ENCODE measurements around the gene PWP2. TPM values are rescaled to one million over a fixed set of nuclear protein-coding genes. Genes with fewer than 3 reads are reported as not detected.
A peak's percentile ranks its signal among the peaks of the same experiment; 100 is the strongest.

The PWP2 gene
- total RNA-seq, 1 experiment from 2014 or later: 6.0 TPM

- no peak overlapping the region for H3K18ac ChIP-seq (ENCODE audit: insufficient read length, low read depth, low read length)
- whole genome bisulfite sequencing (ENCODE audit: extremely low coverage, insufficient read length, low lambda C conversion rate): no CpG with 5 or more reads among the region's 17 CpGs
- no peak overlapping the region for H3T11ph ChIP-seq (ENCODE audit: low read length)
- H3K23ac ChIP-seq (ENCODE audit: insufficient read length, low read depth, low read length): no peak overlapping the region
- H3K4me3 Mint-ChIP-seq: no peak overlapping the region
- no peak overlapping the region for H3K9ac ChIP-seq (ENCODE audit: extremely low read depth, insufficient read length, low read length)
- no peaks in the 10 kb centered on the region for H3K4me1 Mint-ChIP-seq
- H3K27me3 Mint-ChIP-seq (ENCODE audit: low read depth): no peaks in the 10 kb centered on the region
- no peak overlapping the region for H2BK12ac ChIP-seq (ENCODE audit: insufficient read length, low read depth, low read length)
- H3K23me2 ChIP-seq (ENCODE audit: insufficient read length, low read depth, low read length, poor library complexity, severe bottlenecking): no peaks in the 10 kb centered on the region
- H3K9me3 ChIP-seq (ENCODE audit: control insufficient read depth, low read depth, low read length): no peaks in the 10 kb centered on the region
- no peak for TF ChIP-seq CTCF (conservative IDR thresholded peaks at IDR 0.05)
- no peaks in the 10 kb centered on the region for H4K20me1 ChIP-seq (ENCODE audit: control insufficient read depth, insufficient read depth, insufficient read length)
- H3K9me3 Mint-ChIP-seq: no peaks in the 10 kb centered on the region
- no peak overlapping the region for H3K4me2 ChIP-seq (ENCODE audit: insufficient read depth, insufficient read length, low read length)
- H2BK5ac ChIP-seq (ENCODE audit: insufficient read length, low read length): no peak overlapping the region
- H2AFZ ChIP-seq (ENCODE audit: low read length): no peak overlapping the region
- H2AK5ac ChIP-seq (ENCODE audit: insufficient read length, low read length): no peak overlapping the region
- H4K91ac ChIP-seq (ENCODE audit: insufficient read length, low read depth, low read length): no peak overlapping the region
- H3K27ac ChIP-seq (ENCODE audit: insufficient read length, low read depth, low read length): no peak overlapping the region
- no peaks in the 10 kb centered on the region for H3K27me3 ChIP-seq (ENCODE audit: insufficient read depth, low read length)
- H3K4ac ChIP-seq (ENCODE audit: low read depth, low read length): no peak overlapping the region
- no peak overlapping the region for H2BK120ac ChIP-seq (ENCODE audit: low read depth, low read length, poor library complexity, severe bottlenecking)
- no peak overlapping the region for H2BK15ac ChIP-seq (ENCODE audit: low read depth, low read length)
- no peak overlapping the region for H4K5ac ChIP-seq (ENCODE audit: insufficient read length, low read depth, low read length)
- H3K4me1 ChIP-seq (ENCODE audit: insufficient read depth, low read length): no peaks in the 10 kb centered on the region
- peaks cover 14 to 57% (median 38%) of the 10 kb centered on the region in 3 experiments; a peak in 6 of 7 replicates for H3K36me3 Mint-ChIP-seq (ENCODE audit: insufficient read depth in 1 of 3, low read depth in 3 of 3)
- no peaks in the 10 kb centered on the region for H3K79me1 ChIP-seq (ENCODE audit: insufficient read depth, low read depth, low read length, poor library complexity, severe bottlenecking)
- H3K14ac ChIP-seq (ENCODE audit: insufficient read depth, low read length): no peak overlapping the region
- no peak for DNase-seq
- no peak overlapping the region for H3K56ac ChIP-seq (ENCODE audit: insufficient read length, low read depth, low read length)
- H4K8ac ChIP-seq (replicated peaks; ENCODE audit: insufficient read length, low read depth, low read length): no peak overlapping the region
- H3K79me2 ChIP-seq (ENCODE audit: insufficient read depth, low read length): no peaks in the 10 kb centered on the region
- 0 out of 7 replicates have a peak overlapping the region, but pooled peaks of 1 of the 3 experiments have one; percentile 61 for H3K27ac Mint-ChIP-seq
- H2BK20ac ChIP-seq (ENCODE audit: low read depth, low read length, poor library complexity, severe bottlenecking): no peak overlapping the region
Observed at GRCh38 chr21:44058981-44059380, 48.2 kb upstream of the PWP2 start.

Data from H9 (cell line).